Stimulated activated CD8-positive, alpha-beta memory T cell treated with anti-CD3 and anti-CD28 coated beads, Interleukin-4, amount 100 ng/mL, for 24 hours (primary cell): Measurements from ENCODE around the gene FER.
"Not testable (repeated sequence)": the region's sequence is repeated elsewhere in the genome, so short reads cannot be mapped to it uniquely, and the experiment has no call there.

Experiments
- DNase-seq: peaks from one replicate; pipeline ENCODE4 v3.0.0-alpha.2; 2020; ENCODE audit warnings: low read depth

The FER gene

GRCh38 chr5:108747774-108748400 lies at the start of gene FER:
Gene FER, plus strand, starts transcription at chr5:108747897. Its CDS starts 50,286 bp downstream, at chr5:108798183.
- peak; percentile 5 for DNase-seq

GRCh38 chr5:108700388-108700787 lies 47.3 kb upstream of the FER start:
- DNase-seq = not testable (repeated sequence)

- no peak for DNase-seq
Observed at GRCh38 chr5:108700930-108701329, 46.8 kb upstream of the FER start.

GRCh38 chr5:108702546-108702945 lies 45.2 kb upstream of the FER start:
- DNase-seq = no peak

GRCh38 chr5:108703313-108703712 lies 44.4 kb upstream of the FER start:
- DNase-seq = no peak

- no peak for DNase-seq
Observed at GRCh38 chr5:108707141-108707540, 40.6 kb upstream of the FER start.

- no peak for DNase-seq
Observed at GRCh38 chr5:108711898-108712297, 35.8 kb upstream of the FER start.

- no peak for DNase-seq
Observed at GRCh38 chr5:108715408-108715807, 32.3 kb upstream of the FER start.

- no peak for DNase-seq
Observed at GRCh38 chr5:108720391-108720790, 27.3 kb upstream of the FER start.

GRCh38 chr5:108726446-108727235 lies 21.1 kb upstream of the FER start:
- no peak for DNase-seq

GRCh38 chr5:108727236-108727650 lies 20.5 kb upstream of the FER start:
- no peak for DNase-seq

GRCh38 chr5:108727651-108728565 lies 19.8 kb upstream of the FER start:
- DNase-seq = peak; percentile 19

GRCh38 chr5:108728566-108729241 lies 19.0 kb upstream of the FER start:
- DNase-seq = peak; percentile 38

- no peak for DNase-seq
Observed at GRCh38 chr5:108729242-108729615, 18.5 kb upstream of the FER start.

GRCh38 chr5:108730617-108731340 lies 16.9 kb upstream of the FER start:
- DNase-seq = no peak

- no peak for DNase-seq
Observed at GRCh38 chr5:108735790-108736189, 11.9 kb upstream of the FER start.

GRCh38 chr5:108736855-108737254 lies 10.8 kb upstream of the FER start:
- no peak for DNase-seq

GRCh38 chr5:108739376-108739775 lies 8.3 kb upstream of the FER start:
- no peak for DNase-seq

- DNase-seq = no peak
Observed at GRCh38 chr5:108739906-108740305, 7.8 kb upstream of the FER start.

GRCh38 chr5:108743319-108743718 lies 4.4 kb upstream of the FER start:
- no peak for DNase-seq

GRCh38 chr5:108743846-108744245 lies 3.9 kb upstream of the FER start:
- DNase-seq = no peak
